HG03342 (cell line): ENCODE results near the gene PTPN12.
A peak's percentile ranks its signal among the peaks of the same experiment; 100 is the strongest.
"Not testable (repeated sequence)": the region's sequence is repeated elsewhere in the genome, so short reads cannot be mapped to it uniquely, and the experiment has no call there.

Experiments used
- ATAC-seq: cut with Tn5 transposase; IDR thresholded peaks from one replicate; pipeline ENCODE4 v1.9.1; 2021; ENCODE audit warnings: mild to moderate bottlenecking, moderate library complexity; ENCODE audit not compliant: unreplicated experiment

The PTPN12 gene

GRCh38 chr7:77537136-77537777, at the start of gene PTPN12:
Gene PTPN12, plus strand, starts transcription at chr7:77537295. Its CDS starts 252 bp downstream, at chr7:77537547.
- ATAC-seq, result peak; percentile 34

- ATAC-seq, result no peak
Measured at GRCh38 chr7:77488986-77489385, 48.1 kb upstream of the PTPN12 start.

GRCh38 chr7:77497079-77497478, 40.0 kb upstream of the PTPN12 start:
- ATAC-seq, result no peak

GRCh38 chr7:77498659-77499379, 38.3 kb upstream of the PTPN12 start:
- ATAC-seq, result no peak

GRCh38 chr7:77501192-77501515, 35.9 kb upstream of the PTPN12 start:
- no peak for ATAC-seq

- no peak for ATAC-seq
Measured at GRCh38 chr7:77504951-77505350, 32.1 kb upstream of the PTPN12 start.

GRCh38 chr7:77506899-77507298, 30.2 kb upstream of the PTPN12 start:
- ATAC-seq, result no peak

- not testable (repeated sequence) for ATAC-seq
Measured at GRCh38 chr7:77513002-77513670, 24.0 kb upstream of the PTPN12 start.

- ATAC-seq, result no peak
Measured at GRCh38 chr7:77516085-77516484, 21.0 kb upstream of the PTPN12 start.

GRCh38 chr7:77520261-77520660, 16.8 kb upstream of the PTPN12 start:
- ATAC-seq, result no peak

- ATAC-seq, result not testable (repeated sequence)
Measured at GRCh38 chr7:77521537-77521936, 15.6 kb upstream of the PTPN12 start.

- ATAC-seq, result no peak
Measured at GRCh38 chr7:77524731-77525130, 12.4 kb upstream of the PTPN12 start.

GRCh38 chr7:77525231-77525630, 11.9 kb upstream of the PTPN12 start:
- ATAC-seq, result no peak

GRCh38 chr7:77528368-77528767, 8.7 kb upstream of the PTPN12 start:
- no peak for ATAC-seq

GRCh38 chr7:77529279-77529678, 7.8 kb upstream of the PTPN12 start:
- ATAC-seq, result no peak

GRCh38 chr7:77531038-77531437, 6.1 kb upstream of the PTPN12 start:
- no peak for ATAC-seq

- no peak for ATAC-seq
Measured at GRCh38 chr7:77532247-77532646, 4.8 kb upstream of the PTPN12 start.

- not testable (repeated sequence) for ATAC-seq
Measured at GRCh38 chr7:77532732-77533131, 4.4 kb upstream of the PTPN12 start.

- ATAC-seq, result not testable (repeated sequence)
Measured at GRCh38 chr7:77534046-77534445, 3.0 kb upstream of the PTPN12 start.

- ATAC-seq, result no peak
Measured at GRCh38 chr7:77536017-77536412, 1.1 kb upstream of the PTPN12 start.

- ATAC-seq, result peak; percentile 93
Measured at GRCh38 chr7:77536413-77537135, 521 bp upstream of the PTPN12 start.
